Non-pigmented ciliary epithelial cell (primary cell): Measurements from ENCODE around the gene PTP4A2.

Experiments
- DNase-seq: peaks from one replicate; pipeline ENCODE4 v3.0.0-alpha.2; 2010; ENCODE audit warnings: low read depth

Gene PTP4A2

GRCh38 chr1:31859719-31860118 lies 78.4 kb downstream of the PTP4A2 start:
- DNase-seq, result no peak

- no peak for DNase-seq
Observed at GRCh38 chr1:31859044-31859443, 79.1 kb downstream of the PTP4A2 start.

GRCh38 chr1:31857863-31858262 lies 80.3 kb downstream of the PTP4A2 start:
- no peak for DNase-seq
